IPS-20b (cell line): Measurements from ENCODE around the gene MAP2K2.

Source experiments
- H3K27ac ChIP-seq: one replicate; pipeline ENCODE4 v1.5.1; 2013; ENCODE audit warnings: low read length
- H3K27me3 ChIP-seq: 2 replicates; pipeline ENCODE4 v1.6.1; 2013; ENCODE audit warnings: mild to moderate bottlenecking, low read length, inconsistent platforms; ENCODE audit not compliant: insufficient read depth
- H3K36me3 ChIP-seq: 2 replicates; pipeline ENCODE4 v1.6.1; 2013; ENCODE audit warnings: low read depth, mild to moderate bottlenecking, inconsistent platforms, low read length, moderate library complexity; ENCODE audit not compliant: insufficient read depth
- H3K4me1 ChIP-seq: 2 replicates; pipeline ENCODE4 v1.6.1; 2013; ENCODE audit warnings: mild to moderate bottlenecking, control low read depth, inconsistent platforms, low read length, moderate library complexity; ENCODE audit not compliant: insufficient read depth
- H3K4me3 ChIP-seq: 2 replicates; pipeline ENCODE4 v1.5.1; 2013; ENCODE audit warnings: mild to moderate bottlenecking, low read length, inconsistent platforms
- H3K9ac ChIP-seq: 2 replicates; pipeline ENCODE4 v1.6.1; 2013; ENCODE audit warnings: low read depth, mild to moderate bottlenecking, inconsistent platforms, low read length, moderate library complexity
- H3K9me3 ChIP-seq: 2 replicates; pipeline ENCODE4 v1.6.1; 2013; ENCODE audit warnings: mild to moderate bottlenecking, low read depth, low read length, inconsistent platforms; ENCODE audit not compliant: insufficient read depth

MAP2K2 gene

GRCh38 chr19:4061178-4061682 is 62.7 kb downstream of the MAP2K2 start:
- peaks cover 6% of the 10 kb centered on the region; the same call in 1 of the 2 replicates for H3K36me3 ChIP-seq
- H3K9me3 ChIP-seq, result no peaks in the 10 kb centered on the region

DNA sequence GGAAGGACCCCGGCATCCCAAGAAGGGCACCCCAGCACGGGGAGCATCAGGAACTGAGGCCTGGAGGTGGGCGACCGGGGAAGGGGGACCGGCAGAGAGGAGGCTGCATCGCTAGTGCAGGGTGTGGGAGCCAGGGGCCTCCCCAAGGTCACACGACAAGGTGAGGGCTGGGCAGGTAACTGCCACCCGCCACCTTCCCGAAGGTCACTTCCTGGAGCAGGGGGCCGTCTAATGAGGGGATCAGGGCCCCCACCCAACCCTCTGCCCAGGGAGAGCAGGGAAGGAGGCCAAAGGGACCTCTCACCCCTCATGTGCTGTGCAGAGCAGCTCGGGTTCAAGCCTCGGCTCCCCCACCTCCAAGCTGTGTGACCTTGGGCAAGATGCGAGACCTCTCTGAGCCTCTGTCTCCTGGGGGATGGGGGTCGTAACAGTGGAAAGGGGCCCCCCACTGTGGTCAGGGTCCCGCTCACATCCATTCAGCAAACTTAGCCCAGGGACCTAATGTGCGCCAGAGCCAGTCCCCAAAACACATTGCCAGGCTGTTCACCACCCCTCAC is 63.2 kb downstream of the MAP2K2 start:
- H3K9me3 ChIP-seq, result no peaks in the 10 kb centered on the region
- H3K4me1 ChIP-seq, result peaks cover 3% of the 10 kb centered on the region; the same call in 1 of the 2 replicates
- H3K27me3 ChIP-seq, result no peaks in the 10 kb centered on the region
- no peak overlapping the region for H3K27ac ChIP-seq
- H3K36me3 ChIP-seq, result peaks cover 6% of the 10 kb centered on the region; the same call in 1 of the 2 replicates
- H3K9ac ChIP-seq, result no peak overlapping the region
- no peak overlapping the region for H3K4me3 ChIP-seq

More at GRCh38 chr19:4061178-4061682, 62.7 kb downstream of the MAP2K2 start:
- no peaks in the 10 kb centered on the region for H3K27me3 ChIP-seq
- H3K4me1 ChIP-seq, result peaks cover 3% of the 10 kb centered on the region; the same call in 1 of the 2 replicates
- no peak overlapping the region for H3K4me3 ChIP-seq
- H3K27ac ChIP-seq, result no peak overlapping the region
- no peak overlapping the region for H3K9ac ChIP-seq

DNA sequence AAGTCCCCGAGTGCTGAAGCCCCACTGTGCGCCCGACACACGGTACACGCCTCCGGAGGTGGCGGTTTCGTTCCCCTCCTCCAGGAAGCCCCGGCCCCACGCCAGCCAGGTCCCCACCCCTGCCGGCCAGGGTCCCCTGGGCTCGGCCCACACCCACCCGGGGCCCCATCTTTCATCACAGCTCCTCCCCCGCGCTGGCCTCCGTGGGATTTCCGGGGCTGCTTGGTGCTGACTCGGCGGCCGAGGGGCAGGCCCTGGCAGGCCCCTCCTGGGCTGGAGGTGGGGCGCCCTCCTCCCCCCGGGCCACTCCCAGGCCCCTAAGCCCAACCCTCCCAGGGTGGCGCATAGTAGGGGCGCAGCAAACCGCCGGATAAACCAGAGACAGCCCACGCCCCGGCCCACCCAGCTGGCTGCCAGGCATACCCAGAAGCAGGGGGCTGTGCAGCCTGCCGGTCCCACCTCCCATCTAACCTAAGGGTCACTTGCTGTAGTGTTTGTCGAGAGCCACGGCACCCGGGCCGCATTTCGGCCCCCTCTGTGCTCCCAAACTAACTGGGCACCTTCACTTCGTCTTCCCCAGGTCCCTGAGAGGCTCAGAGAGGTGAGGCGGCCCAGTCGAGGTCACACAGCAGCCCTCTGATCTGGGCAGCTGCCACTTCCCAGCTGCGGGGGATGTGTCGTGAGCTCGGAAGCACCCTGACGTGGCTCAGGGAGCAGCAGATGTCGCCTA is 63.9 kb downstream of the MAP2K2 start:
- Histone ChIP-seq H3K27me3 (no peaks in the 10 kb centered on the region), H3K4me3 (no peak overlapping the region), H3K36me3 (peaks cover 6% of the 10 kb centered on the region; the same call in 1 of the 2 replicates), H3K27ac (no peak overlapping the region), H3K4me1 (peaks cover 3% of the 10 kb centered on the region; the same call in 1 of the 2 replicates), H3K9ac (no peak overlapping the region), H3K9me3 (no peaks in the 10 kb centered on the region)

GRCh38 chr19:4059453-4059871 is 64.5 kb downstream of the MAP2K2 start:
- Histone ChIP-seq H3K9me3 (no peaks in the 10 kb centered on the region), H3K27ac (no peak overlapping the region), H3K4me1 (peaks cover 3% of the 10 kb centered on the region; the same call in 1 of the 2 replicates), H3K4me3 (no peak overlapping the region), H3K27me3 (no peaks in the 10 kb centered on the region), H3K36me3 (peaks cover 6% of the 10 kb centered on the region; the same call in 1 of the 2 replicates), H3K9ac (no peak overlapping the region)

GRCh38 chr19:4058693-4059452 is 65.0 kb downstream of the MAP2K2 start:
- H3K36me3 ChIP-seq, result peaks cover 8% of the 10 kb centered on the region
- H3K9me3 ChIP-seq, result no peaks in the 10 kb centered on the region
- no peak overlapping the region for H3K27ac ChIP-seq
- no peaks in the 10 kb centered on the region for H3K27me3 ChIP-seq
- H3K4me3 ChIP-seq, result no peak overlapping the region
- peaks cover 3% of the 10 kb centered on the region; the same call in 1 of the 2 replicates for H3K4me1 ChIP-seq
- no peak overlapping the region for H3K9ac ChIP-seq

DNA sequence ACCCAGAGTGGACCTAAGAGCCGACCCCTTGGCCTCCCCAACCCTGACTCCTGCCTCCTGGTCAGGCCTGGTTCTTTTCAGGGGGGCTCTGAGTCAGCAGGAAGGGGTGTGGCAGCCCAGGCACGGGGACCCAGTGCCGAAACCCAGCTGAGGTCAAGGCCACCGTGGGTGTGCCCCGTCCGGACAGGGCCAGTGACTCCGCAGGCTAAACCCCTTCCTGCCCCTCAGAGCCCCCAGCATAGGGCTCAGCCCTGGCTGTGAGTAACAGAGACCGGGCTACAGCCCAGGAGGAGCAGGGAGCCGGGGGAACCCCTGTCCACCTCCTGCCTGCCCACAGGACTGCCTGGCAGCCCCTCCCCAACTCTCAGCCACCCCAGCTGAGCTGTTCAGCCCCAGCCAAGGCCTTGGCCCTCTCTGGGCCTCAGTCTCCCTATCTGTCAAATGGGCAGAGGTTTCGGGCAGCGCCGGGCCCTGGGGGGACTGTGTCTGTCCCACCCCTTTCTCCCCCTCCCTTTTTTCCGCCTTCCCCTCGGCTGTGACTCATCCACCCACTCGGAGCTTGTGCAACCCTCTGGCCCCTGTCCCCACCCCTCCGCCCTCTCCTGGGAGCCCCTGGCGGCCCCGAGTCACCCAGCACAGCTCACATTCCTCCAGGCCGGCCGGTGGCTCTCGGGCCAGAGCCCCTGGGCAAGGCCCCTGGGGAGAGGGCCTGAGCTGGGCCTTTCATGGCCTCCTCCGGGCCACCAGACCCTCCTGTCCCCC is 65.8 kb downstream of the MAP2K2 start:
- Histone ChIP-seq H3K4me3 (no peak overlapping the region), H3K9me3 (no peaks in the 10 kb centered on the region), H3K27me3 (no peaks in the 10 kb centered on the region), H3K36me3 (peaks cover 16% of the 10 kb centered on the region), H3K9ac (no peak overlapping the region), H3K4me1 (peaks cover 3% of the 10 kb centered on the region; the same call in 1 of the 2 replicates), H3K27ac (no peak overlapping the region)

DNA sequence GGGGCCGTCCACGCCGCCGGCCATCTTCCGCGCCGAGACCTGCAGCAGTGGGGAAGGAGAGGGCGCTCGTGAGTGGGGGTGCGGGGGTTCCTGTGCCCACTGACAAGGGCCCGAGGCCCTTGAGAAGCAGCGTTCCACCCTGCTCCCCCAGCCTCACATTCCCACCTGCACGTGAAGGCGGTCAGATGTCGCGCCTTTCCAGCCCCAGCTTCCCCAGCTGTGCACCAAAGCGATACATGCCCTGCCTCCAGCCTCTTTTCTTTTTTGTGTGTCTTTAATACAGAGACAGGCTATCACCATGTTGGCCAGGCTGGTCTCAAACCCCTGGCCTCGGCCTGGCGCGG is 68.7 kb downstream of the MAP2K2 start:
- Histone ChIP-seq H3K4me3 (no peak overlapping the region), H3K27ac (no peak overlapping the region), H3K27me3 (no peaks in the 10 kb centered on the region), H3K9me3 (no peaks in the 10 kb centered on the region), H3K36me3 (peaks cover 27% of the 10 kb centered on the region), H3K9ac (no peak overlapping the region), H3K4me1 (peaks cover under 1% of the 10 kb centered on the region; the same call in 1 of the 2 replicates)

- no peaks in the 10 kb centered on the region for H3K4me1 ChIP-seq
- peaks cover 30% of the 10 kb centered on the region for H3K36me3 ChIP-seq
These were observed 69.3 kb downstream of the MAP2K2 start for GRCh38 chr19:4054441-4055208.

GRCh38 chr19:4053423-4054324 is 70.2 kb downstream of the MAP2K2 start:
- no peak overlapping the region for H3K9ac ChIP-seq
- H3K36me3 ChIP-seq, result peaks cover 35% of the 10 kb centered on the region
- no peak overlapping the region for H3K4me3 ChIP-seq
- no peaks in the 10 kb centered on the region for H3K27me3 ChIP-seq
- H3K27ac ChIP-seq, result no peak overlapping the region
- no peaks in the 10 kb centered on the region for H3K4me1 ChIP-seq
- no peaks in the 10 kb centered on the region for H3K9me3 ChIP-seq

More at GRCh38 chr19:4054441-4055208, 69.3 kb downstream of the MAP2K2 start:
- no peaks in the 10 kb centered on the region for H3K9me3 ChIP-seq
- no peaks in the 10 kb centered on the region for H3K27me3 ChIP-seq
- no peak overlapping the region for H3K9ac ChIP-seq
- H3K4me3 ChIP-seq, result no peak overlapping the region
- no peak overlapping the region for H3K27ac ChIP-seq

DNA sequence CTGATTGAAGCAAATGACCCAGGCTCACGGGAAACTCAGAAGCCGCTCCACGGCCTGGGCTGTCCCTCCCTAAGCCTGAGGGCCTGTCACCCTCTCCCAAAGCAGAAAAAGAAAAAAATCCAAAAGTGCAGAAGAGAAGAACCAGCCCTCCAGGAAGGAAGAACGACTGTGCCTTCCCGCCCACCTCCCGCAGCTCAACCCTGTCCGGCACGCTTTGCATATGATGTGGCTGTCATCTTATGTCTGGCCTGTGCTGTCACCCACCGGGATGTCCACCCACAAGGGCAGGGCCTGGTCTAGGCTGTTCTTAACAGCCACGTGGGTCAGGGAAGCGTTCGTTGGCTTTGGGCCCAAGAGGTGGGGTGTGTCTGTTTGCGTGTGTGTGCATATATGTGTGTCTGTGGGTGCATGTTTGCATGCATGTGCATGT is 70.9 kb downstream of the MAP2K2 start:
- H3K36me3 ChIP-seq, result peaks cover 40% of the 10 kb centered on the region
- H3K27ac ChIP-seq, result no peak overlapping the region
- H3K4me3 ChIP-seq, result no peak overlapping the region
- H3K9ac ChIP-seq, result no peak overlapping the region
- no peaks in the 10 kb centered on the region for H3K4me1 ChIP-seq
- no peaks in the 10 kb centered on the region for H3K27me3 ChIP-seq
- H3K9me3 ChIP-seq, result no peaks in the 10 kb centered on the region
